ENCODE data around the gene SDC3. TPM values are rescaled to one million over a fixed set of nuclear protein-coding genes. Genes with fewer than 3 reads are reported as not detected.

The SDC3 gene
- total RNA-seq, 2 experiments from 2014 or later: 0.19 to 0.49 TPM

GRCh38 chr1:30881319-30882181 lies 27.0 kb downstream of the SDC3 start:
- DNase-seq: peak; percentile 18
- Mint-ChIP-seq H3K9me3 (no peaks in the 10 kb centered on the region), H3K27me3 (ENCODE audit: low read depth) (peaks cover 13% of the 10 kb centered on the region)

DNA sequence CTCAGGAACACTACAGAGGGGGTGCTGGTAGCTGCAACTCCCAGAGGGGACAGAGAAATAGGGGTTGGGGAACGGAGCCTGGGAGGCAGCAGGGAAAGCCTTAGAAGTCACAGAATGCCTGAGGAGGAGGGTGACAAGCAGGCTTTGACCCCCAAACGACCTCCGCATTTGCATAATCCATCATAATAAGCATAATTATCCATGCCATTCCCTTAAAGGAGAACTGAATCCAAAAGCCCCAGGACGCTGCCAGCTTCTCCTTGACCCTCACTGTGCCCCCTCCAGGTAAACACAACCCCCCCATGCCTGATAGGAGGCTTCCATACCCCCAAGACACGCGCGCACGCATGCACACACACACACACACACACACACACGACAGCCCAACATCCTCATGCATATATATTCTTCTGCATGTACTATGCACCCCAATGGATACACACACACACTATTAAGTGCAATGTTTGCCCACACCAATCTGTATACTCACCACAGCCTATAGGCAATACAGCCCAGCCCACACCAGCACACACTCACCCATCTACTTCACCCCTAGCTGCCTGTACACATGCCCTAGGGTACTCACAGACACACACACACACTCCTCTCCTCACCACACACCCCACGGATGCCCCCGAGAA lies 27.8 kb downstream of the SDC3 start:
- Mint-ChIP-seq H3K9me3 (no peaks in the 10 kb centered on the region), H3K27me3 (ENCODE audit: low read depth) (peaks cover 13% of the 10 kb centered on the region), H3K4me3 (no peak overlapping the region), H3K27ac (no peak overlapping the region), H3K36me3 (ENCODE audit: low read depth) (no peaks in the 10 kb centered on the region), H3K4me1 (ENCODE audit: low read depth) (no peaks in the 10 kb centered on the region)
- intact Hi-C loops (cut with micrococcal nuclease): no loop called here
- CTCF ChIA-PET: no interaction called here
- no peak for DNase-seq

More at GRCh38 chr1:30881319-30882181, 27.0 kb downstream of the SDC3 start:
- intact Hi-C loops (cut with micrococcal nuclease): no loop called here
- no peaks in the 10 kb centered on the region for H3K36me3 Mint-ChIP-seq (ENCODE audit: low read depth)
- no peak overlapping the region for H3K27ac Mint-ChIP-seq
- no peaks in the 10 kb centered on the region for H3K4me1 Mint-ChIP-seq (ENCODE audit: low read depth)
- CTCF ChIA-PET: no interaction called here
- H3K4me3 Mint-ChIP-seq: no peak overlapping the region

GRCh38 chr1:30879940-30880677 lies 28.4 kb downstream of the SDC3 start:
- intact Hi-C loops (cut with micrococcal nuclease): no loop called here
- H3K27me3 Mint-ChIP-seq (ENCODE audit: low read depth): peaks cover 15% of the 10 kb centered on the region

DNA sequence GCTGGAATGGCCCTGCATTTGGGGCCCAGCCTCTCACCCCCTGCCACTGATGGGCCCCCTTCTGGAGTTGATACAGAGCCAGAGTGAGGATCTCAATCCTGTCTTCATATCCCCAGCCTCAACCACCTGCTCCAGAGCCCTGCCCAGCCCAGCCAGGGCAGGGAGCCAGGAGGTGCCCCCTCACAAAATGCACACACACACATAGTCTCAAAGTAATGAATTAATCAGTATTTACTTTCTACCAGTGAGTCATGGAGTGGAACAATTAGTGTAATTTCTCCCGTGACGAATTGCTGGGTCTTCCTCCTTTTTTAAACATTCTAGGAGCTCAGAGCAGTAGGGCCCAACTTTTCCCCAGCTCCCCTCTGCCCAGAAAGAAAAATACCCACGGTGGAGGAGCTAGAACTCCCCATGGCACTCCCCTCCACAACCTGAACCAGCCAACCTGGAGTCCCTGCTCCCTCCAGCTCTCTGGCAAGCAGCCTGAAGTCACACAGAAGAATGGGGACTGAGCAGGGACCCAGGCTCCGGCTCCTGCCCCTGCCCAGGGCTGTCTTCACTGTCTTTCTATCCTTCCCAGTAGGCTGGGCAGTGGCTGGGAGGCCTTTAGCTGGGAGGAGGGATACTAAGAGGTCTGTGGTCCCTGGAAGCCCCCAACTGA lies 29.3 kb downstream of the SDC3 start:
- Mint-ChIP-seq H3K9me3 (no peaks in the 10 kb centered on the region), H3K36me3 (ENCODE audit: low read depth) (no peaks in the 10 kb centered on the region), H3K27me3 (ENCODE audit: low read depth) (peaks cover 15% of the 10 kb centered on the region), H3K27ac (no peak overlapping the region), H3K4me3 (no peak overlapping the region), H3K4me1 (ENCODE audit: low read depth) (no peaks in the 10 kb centered on the region)
- intact Hi-C loops (cut with micrococcal nuclease): no loop called here
- no peak for DNase-seq
- CTCF ChIA-PET: no interaction called here

More at GRCh38 chr1:30879940-30880677, 28.4 kb downstream of the SDC3 start:
- Mint-ChIP-seq H3K27ac (no peak overlapping the region), H3K36me3 (ENCODE audit: low read depth) (no peaks in the 10 kb centered on the region), H3K9me3 (no peaks in the 10 kb centered on the region), H3K4me3 (no peak overlapping the region), H3K4me1 (ENCODE audit: low read depth) (no peaks in the 10 kb centered on the region)
- CTCF ChIA-PET: no interaction called here
- no peak for DNase-seq

- H3K9me3 Mint-ChIP-seq: no peaks in the 10 kb centered on the region
Measured at GRCh38 chr1:30878559-30878958, 30.0 kb downstream of the SDC3 start.

GRCh38 chr1:30878016-30878415 lies 30.5 kb downstream of the SDC3 start:
- no peak for DNase-seq
- no peak overlapping the region for H3K27ac Mint-ChIP-seq
- H3K36me3 Mint-ChIP-seq (ENCODE audit: low read depth): no peaks in the 10 kb centered on the region
- H3K4me3 Mint-ChIP-seq: no peak overlapping the region
- peaks cover 15% of the 10 kb centered on the region for H3K27me3 Mint-ChIP-seq (ENCODE audit: low read depth)
- H3K9me3 Mint-ChIP-seq: no peaks in the 10 kb centered on the region
- no peaks in the 10 kb centered on the region for H3K4me1 Mint-ChIP-seq (ENCODE audit: low read depth)
- intact Hi-C loops (cut with micrococcal nuclease): no loop called here
- CTCF ChIA-PET: no interaction called here

More at GRCh38 chr1:30878559-30878958, 30.0 kb downstream of the SDC3 start:
- Mint-ChIP-seq H3K36me3 (ENCODE audit: low read depth) (no peaks in the 10 kb centered on the region), H3K4me1 (ENCODE audit: low read depth) (no peaks in the 10 kb centered on the region), H3K4me3 (no peak overlapping the region), H3K27me3 (ENCODE audit: low read depth) (peaks cover 15% of the 10 kb centered on the region), H3K27ac (no peak overlapping the region)
- CTCF ChIA-PET: no interaction called here
- intact Hi-C loops (cut with micrococcal nuclease): no loop called here
- DNase-seq: no peak

DNA sequence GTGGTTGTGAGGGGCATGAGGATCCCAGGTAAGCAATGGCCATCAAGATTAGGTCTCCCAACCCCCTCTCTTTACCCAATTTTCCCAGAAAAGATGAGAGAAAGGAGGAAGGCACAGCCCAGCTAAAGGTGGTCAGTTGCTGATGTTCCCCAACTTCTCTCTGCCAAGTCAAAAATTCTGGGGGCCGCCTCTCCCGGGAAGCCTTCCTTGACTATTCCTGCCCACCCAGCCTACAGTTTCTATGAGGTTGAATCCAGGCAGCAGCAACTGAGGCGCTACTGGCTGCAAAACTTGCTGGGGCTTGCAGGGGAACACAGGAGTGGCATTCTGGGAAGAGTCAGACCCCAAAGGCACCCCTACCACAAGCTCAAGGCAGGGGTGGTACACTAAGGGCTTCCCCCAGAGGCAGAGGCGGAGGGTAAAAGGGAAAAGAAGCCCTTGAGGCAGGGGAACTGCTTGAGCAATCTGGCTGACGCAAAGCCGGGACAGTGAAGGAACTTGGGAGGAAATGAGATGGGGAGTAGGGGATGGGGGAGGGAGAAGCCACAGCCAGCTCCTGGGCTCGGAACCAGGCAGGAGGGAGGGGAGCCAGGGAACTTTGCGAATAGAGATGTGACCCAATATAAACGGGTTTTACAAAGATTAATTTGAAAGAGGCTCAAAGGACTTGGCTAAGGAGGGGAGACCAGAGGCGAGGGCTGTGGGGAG lies 31.2 kb downstream of the SDC3 start:
- H3K4me3 Mint-ChIP-seq: no peak overlapping the region
- H3K27me3 Mint-ChIP-seq (ENCODE audit: low read depth): peaks cover 15% of the 10 kb centered on the region
- no peaks in the 10 kb centered on the region for H3K4me1 Mint-ChIP-seq (ENCODE audit: low read depth)
- H3K9me3 Mint-ChIP-seq: no peaks in the 10 kb centered on the region
- no peaks in the 10 kb centered on the region for H3K36me3 Mint-ChIP-seq (ENCODE audit: low read depth)
- H3K27ac Mint-ChIP-seq: peak overlapping the region; percentile 69
- no peak for DNase-seq
- intact Hi-C loops (cut with micrococcal nuclease): no loop called here
- CTCF ChIA-PET: no interaction called here

DNA sequence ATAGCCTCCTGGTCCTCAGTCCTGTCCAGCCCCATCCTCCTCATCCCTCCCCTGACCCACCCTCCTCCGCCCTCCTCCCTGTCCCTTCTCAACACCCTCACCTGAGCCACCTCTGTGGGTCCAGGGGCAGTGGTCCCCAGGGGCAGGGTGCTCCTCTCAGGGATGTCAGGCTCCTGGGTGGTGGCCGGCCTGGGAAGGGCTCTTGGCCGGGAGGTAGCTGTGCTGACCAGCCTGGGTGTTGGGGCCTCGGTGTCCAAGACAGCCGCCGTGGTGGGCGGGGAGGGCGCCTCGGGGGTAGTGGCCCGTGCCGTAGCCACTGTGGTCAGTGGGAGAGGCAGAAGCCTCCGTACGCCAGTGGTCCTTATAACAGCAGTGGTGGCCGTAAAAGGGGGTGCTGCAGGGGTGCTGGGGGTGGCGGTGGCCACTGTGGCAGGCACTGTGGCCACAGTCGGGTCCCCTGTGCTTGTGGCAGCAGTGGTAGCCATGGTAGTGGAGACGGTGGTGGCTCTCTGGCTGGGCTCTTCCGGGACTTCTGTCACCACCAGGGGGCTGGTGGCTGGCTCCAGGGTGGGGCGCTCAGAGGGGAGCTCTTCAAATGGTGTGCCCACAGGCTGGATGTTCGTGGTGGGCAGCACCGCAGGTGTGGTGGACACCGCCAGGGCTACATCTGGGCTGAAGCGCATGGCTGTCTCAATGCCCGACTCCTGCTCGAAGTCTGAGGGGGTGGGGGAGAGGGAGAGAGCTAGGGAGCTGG lies 31.9 kb downstream of the SDC3 start:
- intact Hi-C loops (cut with micrococcal nuclease): no loop called here
- H3K4me3 Mint-ChIP-seq: no peak overlapping the region

GRCh38 chr1:30875916-30876315 lies 32.6 kb downstream of the SDC3 start:
- no peak for DNase-seq
- Mint-ChIP-seq H3K9me3 (no peaks in the 10 kb centered on the region), H3K4me3 (no peak overlapping the region), H3K4me1 (ENCODE audit: low read depth) (no peaks in the 10 kb centered on the region), H3K27ac (no peak overlapping the region), H3K36me3 (ENCODE audit: low read depth) (no peaks in the 10 kb centered on the region), H3K27me3 (ENCODE audit: low read depth) (peaks cover 10% of the 10 kb centered on the region)
- intact Hi-C loops (cut with micrococcal nuclease): no loop called here
- CTCF ChIA-PET: no interaction called here

More for the DNA sequence above, 31.9 kb downstream of the SDC3 start:
- H3K27ac Mint-ChIP-seq: no peak overlapping the region
- DNase-seq: no peak
- no peaks in the 10 kb centered on the region for H3K4me1 Mint-ChIP-seq (ENCODE audit: low read depth)
- no peaks in the 10 kb centered on the region for H3K9me3 Mint-ChIP-seq
- CTCF ChIA-PET: no interaction called here
- peaks cover 10% of the 10 kb centered on the region for H3K27me3 Mint-ChIP-seq (ENCODE audit: low read depth)
- no peaks in the 10 kb centered on the region for H3K36me3 Mint-ChIP-seq (ENCODE audit: low read depth)

- no peak for DNase-seq
- intact Hi-C loops (cut with micrococcal nuclease): no loop called here
- H3K4me1 Mint-ChIP-seq (ENCODE audit: low read depth): no peaks in the 10 kb centered on the region
- H3K27me3 Mint-ChIP-seq (ENCODE audit: low read depth): peaks cover 10% of the 10 kb centered on the region
- no peaks in the 10 kb centered on the region for H3K36me3 Mint-ChIP-seq (ENCODE audit: low read depth)
- no peak overlapping the region for H3K27ac Mint-ChIP-seq
- H3K9me3 Mint-ChIP-seq: no peaks in the 10 kb centered on the region
- CTCF ChIA-PET: no interaction called here
- no peak overlapping the region for H3K4me3 Mint-ChIP-seq
Measured at GRCh38 chr1:30875197-30875596, 33.4 kb downstream of the SDC3 start.

DNA sequence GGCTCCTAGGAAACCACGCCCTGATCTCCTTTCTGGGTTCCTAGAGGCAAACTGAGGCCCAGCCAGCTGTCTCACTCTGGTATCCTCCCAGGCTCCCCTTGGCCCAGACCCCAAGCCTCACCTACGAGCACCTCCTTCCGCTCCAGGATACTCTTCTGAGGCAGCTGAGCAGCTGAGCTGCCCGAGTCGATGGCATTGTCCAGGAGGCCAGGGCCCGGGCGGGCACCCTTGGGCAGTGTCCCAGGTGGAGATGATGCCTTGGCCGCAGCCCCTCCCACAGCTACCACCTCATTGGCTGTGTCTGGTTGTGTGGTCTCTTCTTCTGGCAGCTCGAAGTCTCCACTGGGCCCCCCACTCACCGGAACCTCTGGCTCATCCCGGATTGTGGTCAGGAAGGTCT lies 34.4 kb downstream of the SDC3 start:
- Mint-ChIP-seq H3K9me3 (no peaks in the 10 kb centered on the region), H3K27me3 (ENCODE audit: low read depth) (peaks cover 10% of the 10 kb centered on the region), H3K4me3 (no peak overlapping the region), H3K4me1 (ENCODE audit: low read depth) (no peaks in the 10 kb centered on the region), H3K27ac (no peak overlapping the region), H3K36me3 (ENCODE audit: low read depth) (no peaks in the 10 kb centered on the region)
- CTCF ChIA-PET: no interaction called here
- DNase-seq: no peak
- intact Hi-C loops (cut with micrococcal nuclease): no loop called here
